ENCODE data around the gene NHSL2.

Gene NHSL2

GRCh38 chrX:72011734-72012133, 101.1 kb downstream of the NHSL2 start:
- TF ChIP-seq GATA3 (IDR thresholded peaks at IDR 0.05; ENCODE audit: low read depth, low read length): no peak
- no peak for TF ChIP-seq GATA2 (IDR thresholded peaks at IDR 0.05; ENCODE audit: low read depth, low read length)

GRCh38 chrX:72015383-72015782, 104.7 kb downstream of the NHSL2 start:
- TF ChIP-seq GATA2 (IDR thresholded peaks at IDR 0.05; ENCODE audit: low read depth, low read length) (no peak), GATA3 (IDR thresholded peaks at IDR 0.05; ENCODE audit: low read depth, low read length) (no peak)

- no peak for TF ChIP-seq GATA2 (IDR thresholded peaks at IDR 0.05; ENCODE audit: low read depth, low read length)
Measured at GRCh38 chrX:72016881-72017783, 106.5 kb downstream of the NHSL2 start.

GRCh38 chrX:72018277-72019112, 107.8 kb downstream of the NHSL2 start:
- TF ChIP-seq GATA3 (IDR thresholded peaks at IDR 0.05; ENCODE audit: low read depth, low read length) (no peak), GATA2 (IDR thresholded peaks at IDR 0.05; ENCODE audit: low read depth, low read length) (no peak)

- TF ChIP-seq GATA2 (IDR thresholded peaks at IDR 0.05; ENCODE audit: low read depth, low read length) (no peak), GATA3 (IDR thresholded peaks at IDR 0.05; ENCODE audit: low read depth, low read length) (no peak)
Measured at GRCh38 chrX:72019487-72019886, 108.8 kb downstream of the NHSL2 start.

GRCh38 chrX:72020204-72020603, 109.6 kb downstream of the NHSL2 start:
- TF ChIP-seq GATA3 (IDR thresholded peaks at IDR 0.05; ENCODE audit: low read depth, low read length) (no peak), GATA2 (IDR thresholded peaks at IDR 0.05; ENCODE audit: low read depth, low read length) (no peak)

GRCh38 chrX:72020788-72021187, 110.1 kb downstream of the NHSL2 start:
- no peak for TF ChIP-seq GATA2 (IDR thresholded peaks at IDR 0.05; ENCODE audit: low read depth, low read length)
- no peak for TF ChIP-seq GATA3 (IDR thresholded peaks at IDR 0.05; ENCODE audit: low read depth, low read length)

GRCh38 chrX:72021975-72022374, 111.3 kb downstream of the NHSL2 start:
- TF ChIP-seq GATA3 (IDR thresholded peaks at IDR 0.05; ENCODE audit: low read depth, low read length) (no peak), GATA2 (IDR thresholded peaks at IDR 0.05; ENCODE audit: low read depth, low read length) (no peak)

- TF ChIP-seq GATA2 (IDR thresholded peaks at IDR 0.05; ENCODE audit: low read depth, low read length) (no peak), GATA3 (IDR thresholded peaks at IDR 0.05; ENCODE audit: low read depth, low read length) (no peak)
Measured at GRCh38 chrX:72023071-72023470, 112.4 kb downstream of the NHSL2 start.

- no peak for TF ChIP-seq GATA3 (IDR thresholded peaks at IDR 0.05; ENCODE audit: low read depth, low read length)
- no peak for TF ChIP-seq GATA2 (IDR thresholded peaks at IDR 0.05; ENCODE audit: low read depth, low read length)
Measured at GRCh38 chrX:72025236-72025770, 114.7 kb downstream of the NHSL2 start.

GRCh38 chrX:72026341-72027023, 115.8 kb downstream of the NHSL2 start:
- TF ChIP-seq GATA2 (IDR thresholded peaks at IDR 0.05; ENCODE audit: low read depth, low read length) (no peak), GATA3 (IDR thresholded peaks at IDR 0.05; ENCODE audit: low read depth, low read length) (no peak)

- TF ChIP-seq GATA2 (IDR thresholded peaks at IDR 0.05; ENCODE audit: low read depth, low read length) (no peak), GATA3 (IDR thresholded peaks at IDR 0.05; ENCODE audit: low read depth, low read length) (no peak)
Measured at GRCh38 chrX:72027024-72027913, 116.6 kb downstream of the NHSL2 start.

- TF ChIP-seq GATA3 (IDR thresholded peaks at IDR 0.05; ENCODE audit: low read depth, low read length) (no peak), GATA2 (IDR thresholded peaks at IDR 0.05; ENCODE audit: low read depth, low read length) (no peak)
Measured at GRCh38 chrX:72027914-72028307, 117.3 kb downstream of the NHSL2 start.
